Glutamatergic neuron (in vitro differentiated cells): ENCODE results near the gene HLA-DPA1. TPM values are rescaled to one million over a fixed set of nuclear protein-coding genes. Genes with fewer than 3 reads are reported as not detected.
"Not testable (repeated sequence)": the region's sequence is repeated elsewhere in the genome, so short reads cannot be mapped to it uniquely, and the experiment has no call there.

Experiments used
- DNase-seq: peaks from one replicate; pipeline ENCODE4 v3.0.0; 2022
- H3K27ac Mint-ChIP-seq: one replicate; pipeline ENCODE4 v1.8.0; 2020; ENCODE audit warnings: mild to moderate bottlenecking, mixed read lengths, inconsistent platforms; ENCODE audit not compliant: unreplicated experiment
- H3K27me3 Mint-ChIP-seq: one replicate; pipeline ENCODE4 v1.8.0; 2020; ENCODE audit warnings: mild to moderate bottlenecking, moderate library complexity, mixed read lengths, inconsistent platforms; ENCODE audit not compliant: unreplicated experiment
- H3K36me3 Mint-ChIP-seq: one replicate; pipeline ENCODE4 v1.8.0; 2020; ENCODE audit warnings: mild to moderate bottlenecking, mixed read lengths, inconsistent platforms; ENCODE audit not compliant: unreplicated experiment
- H3K4me1 Mint-ChIP-seq: one replicate; pipeline ENCODE4 v1.8.0; 2020; ENCODE audit warnings: mild to moderate bottlenecking, low read depth, mixed read lengths, inconsistent platforms; ENCODE audit not compliant: unreplicated experiment
- H3K4me3 Mint-ChIP-seq: one replicate; pipeline ENCODE4 v1.8.0; 2020; ENCODE audit warnings: mild to moderate bottlenecking, mixed read lengths, inconsistent platforms; ENCODE audit not compliant: unreplicated experiment
- H3K9me3 Mint-ChIP-seq: one replicate; pipeline ENCODE4 v1.8.0; 2020; ENCODE audit warnings: mild to moderate bottlenecking, moderate library complexity, mixed read lengths, inconsistent platforms; ENCODE audit not compliant: unreplicated experiment
- total RNA-seq: library from RNA; stranded (reverse); fragmentation: NEBNext Ultra II Directional; extraction: Animal tissue kit (Norgen Biotek cat#: 25700); gene quantifications from one replicate; pipeline ENCODE4 v1.2.1, GENCODE V29; 2021; ENCODE audit not compliant: unreplicated experiment
- TF ChIP-seq, protein P1 (sequence below): fragments of 200-600 bp; sonication (generic); IDR thresholded peaks from one replicate; pipeline ENCODE4 v1.5.0; 2021; ENCODE audit not compliant: partially characterized antibody, unreplicated experiment

The HLA-DPA1 gene
- total RNA-seq, 1 donor from 2014 or later, result 1.0 TPM

GRCh38 chr6:33065312-33065711, 8.1 kb downstream of the HLA-DPA1 start:
- TF ChIP-seq, protein P1, sequence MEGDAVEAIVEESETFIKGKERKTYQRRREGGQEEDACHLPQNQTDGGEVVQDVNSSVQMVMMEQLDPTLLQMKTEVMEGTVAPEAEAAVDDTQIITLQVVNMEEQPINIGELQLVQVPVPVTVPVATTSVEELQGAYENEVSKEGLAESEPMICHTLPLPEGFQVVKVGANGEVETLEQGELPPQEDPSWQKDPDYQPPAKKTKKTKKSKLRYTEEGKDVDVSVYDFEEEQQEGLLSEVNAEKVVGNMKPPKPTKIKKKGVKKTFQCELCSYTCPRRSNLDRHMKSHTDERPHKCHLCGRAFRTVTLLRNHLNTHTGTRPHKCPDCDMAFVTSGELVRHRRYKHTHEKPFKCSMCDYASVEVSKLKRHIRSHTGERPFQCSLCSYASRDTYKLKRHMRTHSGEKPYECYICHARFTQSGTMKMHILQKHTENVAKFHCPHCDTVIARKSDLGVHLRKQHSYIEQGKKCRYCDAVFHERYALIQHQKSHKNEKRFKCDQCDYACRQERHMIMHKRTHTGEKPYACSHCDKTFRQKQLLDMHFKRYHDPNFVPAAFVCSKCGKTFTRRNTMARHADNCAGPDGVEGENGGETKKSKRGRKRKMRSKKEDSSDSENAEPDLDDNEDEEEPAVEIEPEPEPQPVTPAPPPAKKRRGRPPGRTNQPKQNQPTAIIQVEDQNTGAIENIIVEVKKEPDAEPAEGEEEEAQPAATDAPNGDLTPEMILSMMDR, result no peak
- Mint-ChIP-seq H3K27ac (no peak overlapping the region), H3K36me3 (peaks cover 4% of the 10 kb centered on the region), H3K4me3 (no peak overlapping the region), H3K9me3 (no peaks in the 10 kb centered on the region), H3K27me3 (peaks cover 3% of the 10 kb centered on the region), H3K4me1 (peaks cover 1% of the 10 kb centered on the region)
- DNase-seq, result no peak

GRCh38 chr6:33064723-33065122, 8.7 kb downstream of the HLA-DPA1 start:
- no peak for DNase-seq
- peaks cover 3% of the 10 kb centered on the region for H3K27me3 Mint-ChIP-seq
- no peak overlapping the region for H3K4me3 Mint-ChIP-seq
- TF ChIP-seq, protein P1, result no peak
- no peaks in the 10 kb centered on the region for H3K9me3 Mint-ChIP-seq
- peaks cover under 1% of the 10 kb centered on the region for H3K4me1 Mint-ChIP-seq
- H3K27ac Mint-ChIP-seq, result no peak overlapping the region
- H3K36me3 Mint-ChIP-seq, result peaks cover 4% of the 10 kb centered on the region

DNA sequence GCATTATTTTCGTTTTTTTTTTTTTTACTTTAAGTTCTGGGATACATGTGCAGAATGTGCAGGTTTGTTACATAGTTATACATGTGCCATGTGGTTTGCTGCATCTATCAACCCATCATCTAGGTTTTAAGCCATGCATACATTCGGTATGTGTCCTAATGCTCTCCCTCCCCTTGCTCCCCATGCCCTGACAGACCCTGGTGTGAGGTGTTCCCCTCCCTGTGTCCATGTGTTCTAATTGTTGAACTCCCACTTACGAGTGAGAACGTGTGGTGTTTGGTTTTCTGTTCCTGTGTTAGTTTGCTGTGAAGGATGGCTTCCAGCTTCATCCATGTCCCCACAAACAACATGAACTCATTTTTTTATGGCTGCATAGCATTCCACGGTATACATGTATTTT, 10.0 kb downstream of the HLA-DPA1 start:
- DNase-seq, H3K4me3 Mint-ChIP-seq, H3K27me3 Mint-ChIP-seq, H3K9me3 Mint-ChIP-seq, H3K4me1 Mint-ChIP-seq, H3K36me3 Mint-ChIP-seq, H3K27ac Mint-ChIP-seq: not testable (repeated sequence)

GRCh38 chr6:33061987-33062386, 11.5 kb downstream of the HLA-DPA1 start:
- no peaks in the 10 kb centered on the region for H3K4me1 Mint-ChIP-seq
- no peaks in the 10 kb centered on the region for H3K9me3 Mint-ChIP-seq
- H3K36me3 Mint-ChIP-seq, result peaks cover 4% of the 10 kb centered on the region
- peaks cover 1% of the 10 kb centered on the region for H3K27me3 Mint-ChIP-seq
- no peak for DNase-seq
- TF ChIP-seq, protein P1, result no peak
- no peak overlapping the region for H3K4me3 Mint-ChIP-seq
- no peak overlapping the region for H3K27ac Mint-ChIP-seq

DNA sequence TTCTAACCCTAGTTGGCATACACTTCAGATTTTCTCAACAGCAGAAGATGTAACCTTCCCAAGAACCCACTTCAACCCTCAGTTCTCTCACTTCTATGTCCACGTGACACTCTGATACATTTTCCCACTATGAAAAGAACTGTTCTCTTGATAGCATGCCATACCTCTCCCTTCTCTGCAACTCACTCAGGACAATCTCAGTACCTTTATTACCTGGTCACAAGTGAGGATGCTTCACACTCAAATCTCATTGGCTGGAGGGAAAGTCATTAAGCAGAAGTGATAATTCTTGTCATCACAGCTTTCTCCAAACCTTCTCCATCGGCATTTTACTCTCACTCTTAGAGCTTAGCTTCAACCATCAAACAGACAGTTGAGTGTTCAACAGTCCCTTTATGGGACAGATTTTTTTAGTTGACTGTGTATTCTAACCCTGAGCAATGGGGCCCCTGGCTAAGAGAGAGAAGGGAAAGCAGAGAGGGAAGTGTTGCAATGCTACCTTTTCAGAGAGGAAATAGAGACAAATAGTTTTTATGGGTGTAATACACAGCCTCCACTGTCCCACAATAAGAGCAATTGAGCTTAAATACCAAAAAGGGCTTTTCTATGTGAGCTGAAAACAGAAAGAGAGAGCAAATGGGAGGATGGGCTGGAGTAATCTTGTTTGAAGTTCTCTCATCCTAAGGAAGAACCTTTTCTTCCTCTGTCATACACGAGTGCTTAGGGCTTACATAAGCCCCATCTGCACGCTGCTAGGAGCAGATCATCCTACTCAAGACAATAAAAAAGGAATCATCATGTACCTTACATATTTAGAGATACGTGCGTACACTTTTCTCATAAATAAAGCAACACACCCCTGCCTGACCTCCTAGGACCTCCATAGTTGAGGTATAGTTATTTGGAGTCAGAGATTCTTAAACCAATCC, 16.0 kb downstream of the HLA-DPA1 start:
- no peak overlapping the region for H3K27ac Mint-ChIP-seq
- TF ChIP-seq, protein P1, result no peak
- H3K4me1 Mint-ChIP-seq, result no peaks in the 10 kb centered on the region
- no peak for DNase-seq
- H3K9me3 Mint-ChIP-seq, result peaks cover 1% of the 10 kb centered on the region
- peaks cover 10% of the 10 kb centered on the region for H3K36me3 Mint-ChIP-seq
- H3K4me3 Mint-ChIP-seq, result no peak overlapping the region
- peaks cover 1% of the 10 kb centered on the region for H3K27me3 Mint-ChIP-seq
